ENCODE results near the gene C6orf47. TPM values are rescaled to one million over a fixed set of nuclear protein-coding genes. Genes with fewer than 3 reads are reported as not detected.
A peak's percentile ranks its signal among the peaks of the same experiment; 100 is the strongest.

C6orf47 gene
- total RNA-seq, 1 experiment from 2014 or later, result 15.9 TPM

GRCh38 chr6:31687860-31688693, 27.5 kb upstream of the C6orf47 start:
- no peak for DNase-seq (ENCODE audit: low spot score)

- no peak for DNase-seq (ENCODE audit: low spot score)
These were observed 26.7 kb upstream of the C6orf47 start for GRCh38 chr6:31687321-31687720.

- DNase-seq (ENCODE audit: low spot score), result no peak
These were observed 25.9 kb upstream of the C6orf47 start for GRCh38 chr6:31686483-31686882.

- no peak for DNase-seq (ENCODE audit: low spot score)
These were observed 23.0 kb upstream of the C6orf47 start for GRCh38 chr6:31683591-31683990.

DNA sequence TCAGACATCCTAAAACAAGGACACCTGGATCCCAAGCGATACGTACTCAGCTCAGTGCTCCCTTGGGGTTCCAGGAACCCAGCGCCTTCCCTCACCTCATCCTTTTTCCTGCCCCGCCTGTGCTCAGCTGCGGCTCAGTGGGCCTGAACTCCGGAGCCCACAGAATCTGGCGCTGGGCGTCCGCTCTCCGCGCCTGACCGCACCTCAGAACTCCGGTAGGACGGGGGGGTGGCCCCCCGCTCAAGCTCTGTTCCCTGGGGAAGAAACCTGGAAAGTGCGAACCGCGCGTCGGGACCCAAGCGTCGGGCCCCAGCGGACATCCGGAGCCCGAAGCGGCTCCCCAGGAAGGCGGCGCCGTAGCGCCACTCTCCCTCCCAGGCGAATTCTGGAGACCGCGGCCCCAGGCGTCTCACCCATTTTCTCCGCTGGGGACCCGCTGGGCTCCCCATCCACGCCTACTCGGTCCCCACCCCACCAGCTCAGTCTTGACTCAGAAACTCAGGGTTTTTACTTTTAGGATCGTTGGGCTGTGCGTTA, 20.6 kb upstream of the C6orf47 start:
- no peak for DNase-seq (ENCODE audit: low spot score)

GRCh38 chr6:31680226-31681134, 19.9 kb upstream of the C6orf47 start, which contains the start of gene LY6G5C:
Gene LY6G5C, minus strand, starts transcription at chr6:31681067. Its CDS starts 694 bp downstream, at chr6:31680373.
- peak; percentile 52 for DNase-seq (ENCODE audit: low spot score)

DNA sequence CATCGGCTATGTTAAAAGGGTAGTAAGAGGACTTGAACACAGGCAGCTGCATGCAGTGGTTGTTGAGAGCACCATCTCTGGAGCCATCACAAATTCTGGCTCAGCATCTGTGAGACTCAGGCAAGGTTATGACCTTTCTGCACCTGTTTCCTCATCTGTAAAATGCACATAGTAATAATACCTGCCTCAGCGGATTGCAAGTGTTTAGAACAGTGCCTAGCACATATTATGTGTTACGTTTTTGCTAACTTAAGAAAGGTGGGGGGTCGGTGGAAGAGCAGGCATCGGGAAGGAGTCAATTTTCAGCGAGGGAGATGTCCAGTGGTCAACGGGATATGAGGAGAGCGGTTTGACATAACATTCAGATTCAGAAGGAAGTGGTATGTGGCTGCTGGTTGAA, 17.4 kb upstream of the C6orf47 start:
- no peak for DNase-seq (ENCODE audit: low spot score)

DNA sequence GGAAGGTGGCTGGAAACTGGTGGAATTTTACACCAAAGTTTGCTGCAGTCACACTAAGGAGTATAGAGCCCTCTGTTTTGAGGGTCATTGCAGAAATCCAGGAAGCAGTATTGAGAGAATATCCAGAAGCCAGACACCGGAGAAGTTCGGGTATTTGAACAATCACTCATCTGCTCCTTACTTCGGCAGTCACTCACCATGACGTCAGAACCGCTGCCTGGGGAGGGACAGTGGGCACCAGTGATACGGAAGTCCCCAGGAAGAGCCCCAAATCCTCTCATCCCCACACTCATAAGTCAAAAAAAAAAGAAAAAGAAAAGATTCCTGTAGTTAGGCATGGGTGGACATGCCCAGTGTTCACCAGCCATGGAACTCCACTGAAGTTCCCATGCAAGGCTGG, 16.3 kb upstream of the C6orf47 start:
- DNase-seq (ENCODE audit: low spot score), result no peak

GRCh38 chr6:31676322-31676903, 15.8 kb upstream of the C6orf47 start:
- no peak for DNase-seq (ENCODE audit: low spot score)

- DNase-seq (ENCODE audit: low spot score), result no peak
These were observed 9.1 kb upstream of the C6orf47 start, which contains the start of gene LY6G5B for GRCh38 chr6:31669676-31670075. Gene LY6G5B, plus strand, starts transcription at chr6:31669976. Its CDS starts 975 bp downstream, at chr6:31670951.

- DNase-seq (ENCODE audit: low spot score), result no peak
These were observed 5.9 kb upstream of the C6orf47 start for GRCh38 chr6:31666337-31666965.

DNA sequence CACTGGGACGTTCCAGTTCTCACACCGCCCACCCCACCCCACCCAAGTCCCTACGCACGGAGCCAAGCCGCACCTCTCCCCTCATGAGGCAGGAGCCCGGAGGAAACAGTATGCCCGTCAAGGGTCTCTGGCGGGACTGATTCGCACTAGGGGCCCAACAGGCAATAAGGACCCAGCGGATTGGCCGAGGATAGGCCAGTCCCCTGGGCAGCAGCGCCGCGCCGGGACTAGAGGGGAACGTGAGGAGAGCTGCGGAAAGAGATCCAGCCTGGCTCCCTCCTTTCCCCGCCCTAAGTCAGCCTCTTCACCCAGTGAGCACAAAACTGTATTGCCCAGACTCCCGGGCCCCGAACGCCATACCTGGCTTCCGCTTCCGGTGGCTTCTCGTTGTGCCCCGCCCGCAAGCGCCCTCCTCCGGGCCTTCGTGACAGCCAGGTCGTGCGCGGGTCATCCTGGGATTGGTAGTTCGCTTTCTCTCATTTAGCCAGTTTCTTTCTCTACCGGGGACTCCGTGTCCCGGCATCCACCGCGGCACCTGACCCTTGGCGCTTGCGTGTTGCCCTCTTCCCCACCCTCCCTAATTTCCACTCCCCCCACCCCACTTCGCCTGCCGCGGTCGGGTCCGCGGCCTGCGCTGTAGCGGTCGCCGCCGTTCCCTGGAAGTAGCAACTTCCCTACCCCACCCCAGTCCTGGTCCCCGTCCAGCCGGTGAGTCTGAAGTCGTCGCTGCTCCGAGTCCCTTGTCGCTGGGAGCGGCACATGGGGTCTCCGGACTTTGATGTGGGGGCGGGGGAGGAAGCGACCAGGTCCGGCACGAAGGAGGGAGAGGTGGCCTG, 5.1 kb upstream of the C6orf47 start, which contains the start of gene CSNK2B:
Gene CSNK2B (plus strand): TSS at position 580 of the 836 bp plus-strand sequence. CDS start 752 bp downstream, outside the sequence.
- peak; percentile 96 for DNase-seq (ENCODE audit: low spot score)

GRCh38 chr6:31664790-31665500, 4.4 kb upstream of the C6orf47 start, which contains the start of gene GPANK1:
Gene GPANK1, minus strand, starts transcription at chr6:31664997. Its CDS starts 519 bp downstream, at chr6:31664478.
- peak; percentile 88 for DNase-seq (ENCODE audit: low spot score)

DNA sequence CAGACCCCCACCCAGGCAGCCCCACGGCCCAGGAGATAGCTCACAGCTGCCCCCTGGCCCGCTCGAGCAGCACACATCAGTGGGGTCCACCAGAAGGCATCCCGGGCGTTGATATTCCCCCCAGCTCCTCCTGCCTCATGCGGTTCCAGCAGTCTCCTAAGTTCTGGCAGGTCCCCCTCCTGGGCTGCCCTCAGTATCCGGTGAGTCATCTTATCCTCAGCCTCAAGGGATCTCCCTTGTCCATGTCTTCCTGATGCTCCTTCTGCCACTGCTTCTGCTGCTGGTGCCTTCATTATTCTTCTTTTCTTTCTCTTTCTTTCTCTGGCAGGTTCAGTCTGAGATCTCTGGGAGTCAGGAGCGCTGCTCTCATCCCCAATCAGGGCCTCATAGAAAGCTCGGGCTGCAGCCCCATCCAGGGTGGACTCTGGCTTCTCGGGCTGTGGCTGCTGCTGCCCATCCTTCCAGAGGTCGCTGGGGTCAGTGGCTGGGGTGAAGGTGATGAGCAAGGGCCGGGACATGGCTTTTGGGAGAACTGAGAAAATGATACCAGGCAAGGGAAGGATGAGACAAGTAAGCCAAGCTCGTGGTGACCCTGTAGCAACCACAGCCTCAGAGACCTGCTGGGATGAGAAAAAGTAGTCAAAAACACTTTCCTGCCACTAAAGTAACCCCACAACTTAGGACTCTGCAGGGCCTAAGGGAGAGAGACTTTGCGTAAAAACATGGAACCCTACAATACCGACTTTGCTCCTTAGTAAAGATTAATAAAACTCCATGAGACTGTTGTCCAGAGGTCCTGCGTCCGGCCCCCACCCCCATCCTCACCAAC, 3.6 kb upstream of the C6orf47 start:
- DNase-seq (ENCODE audit: low spot score), result peak; percentile 87

GRCh38 chr6:31663126-31663960, 2.8 kb upstream of the C6orf47 start:
- DNase-seq (ENCODE audit: low spot score), result no peak

- DNase-seq (ENCODE audit: low spot score), result no peak
These were observed 1.6 kb upstream of the C6orf47 start for GRCh38 chr6:31662124-31662723.

Data from A172 (cell line).